Activated naive CD8-positive, alpha-beta T cell treated with anti-CD3 and anti-CD28 coated beads, Interleukin-2, amount 50 U/mL, for 24 hours (primary cell): Measurements from ENCODE around the gene ACSM4.

ENCODE experiments used
- ATAC-seq: fragments of 150-1000 bp; cut with Tn5 transposase; one replicate; pipeline ENCODE4 v1.10.0; 2021
- DNase-seq: peaks from one replicate; pipeline ENCODE4 v3.0.0; 2021
- H3K27ac Mint-ChIP-seq: one replicate; pipeline ENCODE4 v1.8.0; 2021; ENCODE audit warnings: mild to moderate bottlenecking, mixed read lengths
- H3K27me3 Mint-ChIP-seq: one replicate; pipeline ENCODE4 v1.8.0; 2021; ENCODE audit warnings: mixed read lengths
- H3K36me3 Mint-ChIP-seq: one replicate; pipeline ENCODE4 v1.8.0; 2021; ENCODE audit warnings: low read depth, mixed read lengths
- H3K4me1 Mint-ChIP-seq: one replicate; pipeline ENCODE4 v1.8.0; 2021; ENCODE audit warnings: mixed read lengths
- H3K4me3 Mint-ChIP-seq: one replicate; pipeline ENCODE4 v1.8.0; 2021; ENCODE audit warnings: mild to moderate bottlenecking, moderate library complexity, mixed read lengths
- H3K9me3 Mint-ChIP-seq: one replicate; pipeline ENCODE4 v1.8.0; 2021; ENCODE audit warnings: mixed read lengths

The ACSM4 gene

GRCh38 chr12:7354529-7354928 lies 50.7 kb downstream of the ACSM4 start:
- peaks cover 8% of the 10 kb centered on the region for H3K4me1 Mint-ChIP-seq
- H3K36me3 Mint-ChIP-seq = no peaks in the 10 kb centered on the region
- no peak for DNase-seq
- H3K4me3 Mint-ChIP-seq = no peak overlapping the region
- H3K27me3 Mint-ChIP-seq = peaks cover 7% of the 10 kb centered on the region
- H3K9me3 Mint-ChIP-seq = no peaks in the 10 kb centered on the region
- H3K27ac Mint-ChIP-seq = no peak overlapping the region
- no peak for ATAC-seq

GRCh38 chr12:7361265-7361664 lies 57.4 kb downstream of the ACSM4 start:
- Mint-ChIP-seq H3K4me1 (no peaks in the 10 kb centered on the region), H3K36me3 (no peaks in the 10 kb centered on the region), H3K4me3 (no peak overlapping the region), H3K27ac (no peak overlapping the region), H3K27me3 (peaks cover 12% of the 10 kb centered on the region), H3K9me3 (no peaks in the 10 kb centered on the region)
- ATAC-seq (no peak), DNase-seq (no peak)

- H3K27me3 Mint-ChIP-seq = peaks cover 12% of the 10 kb centered on the region
- no peak overlapping the region for H3K27ac Mint-ChIP-seq
- H3K4me3 Mint-ChIP-seq = no peak overlapping the region
- H3K36me3 Mint-ChIP-seq = no peaks in the 10 kb centered on the region
- no peak for DNase-seq
- ATAC-seq = no peak
- no peaks in the 10 kb centered on the region for H3K9me3 Mint-ChIP-seq
- H3K4me1 Mint-ChIP-seq = no peaks in the 10 kb centered on the region
Observed at GRCh38 chr12:7362734-7363133, 58.9 kb downstream of the ACSM4 start.

- H3K9me3 Mint-ChIP-seq = no peaks in the 10 kb centered on the region
- H3K4me3 Mint-ChIP-seq = no peak overlapping the region
- H3K27me3 Mint-ChIP-seq = peaks cover 1% of the 10 kb centered on the region
- DNase-seq (no peak), ATAC-seq (no peak)
- H3K27ac Mint-ChIP-seq = no peak overlapping the region
- no peaks in the 10 kb centered on the region for H3K4me1 Mint-ChIP-seq
- no peaks in the 10 kb centered on the region for H3K36me3 Mint-ChIP-seq
Observed at GRCh38 chr12:7369274-7369729, 65.4 kb downstream of the ACSM4 start.

GRCh38 chr12:7373226-7373625 lies 69.4 kb downstream of the ACSM4 start:
- H3K36me3 Mint-ChIP-seq = no peaks in the 10 kb centered on the region
- ATAC-seq (no peak), DNase-seq (no peak)
- peaks cover 5% of the 10 kb centered on the region for H3K27me3 Mint-ChIP-seq
- no peaks in the 10 kb centered on the region for H3K9me3 Mint-ChIP-seq
- no peaks in the 10 kb centered on the region for H3K4me1 Mint-ChIP-seq
- no peak overlapping the region for H3K27ac Mint-ChIP-seq
- no peak overlapping the region for H3K4me3 Mint-ChIP-seq

GRCh38 chr12:7374423-7375144 lies 70.7 kb downstream of the ACSM4 start:
- DNase-seq (peak; percentile 30), ATAC-seq (peak; percentile 46)
- no peak overlapping the region for H3K4me3 Mint-ChIP-seq
- no peaks in the 10 kb centered on the region for H3K4me1 Mint-ChIP-seq
- no peaks in the 10 kb centered on the region for H3K36me3 Mint-ChIP-seq
- H3K27me3 Mint-ChIP-seq = peaks cover 8% of the 10 kb centered on the region
- no peak overlapping the region for H3K27ac Mint-ChIP-seq
- H3K9me3 Mint-ChIP-seq = no peaks in the 10 kb centered on the region

GRCh38 chr12:7375145-7375543 lies 71.3 kb downstream of the ACSM4 start:
- Mint-ChIP-seq H3K4me3 (no peak overlapping the region), H3K27ac (no peak overlapping the region), H3K9me3 (no peaks in the 10 kb centered on the region), H3K4me1 (no peaks in the 10 kb centered on the region), H3K27me3 (peaks cover 8% of the 10 kb centered on the region), H3K36me3 (no peaks in the 10 kb centered on the region)
- ATAC-seq = no peak
- DNase-seq = no peak

GRCh38 chr12:7376196-7376595 lies 72.3 kb downstream of the ACSM4 start:
- H3K4me3 Mint-ChIP-seq = no peak overlapping the region
- peaks cover 10% of the 10 kb centered on the region for H3K27me3 Mint-ChIP-seq
- no peaks in the 10 kb centered on the region for H3K9me3 Mint-ChIP-seq
- H3K27ac Mint-ChIP-seq = no peak overlapping the region
- H3K36me3 Mint-ChIP-seq = no peaks in the 10 kb centered on the region
- ATAC-seq (no peak), DNase-seq (no peak)
- no peaks in the 10 kb centered on the region for H3K4me1 Mint-ChIP-seq
